GM21526 (cell line): ENCODE measurements around the gene MAGI1.

ENCODE experiments used
- ATAC-seq: cut with Tn5 transposase; IDR thresholded peaks from one replicate; pipeline ENCODE4 v1.9.1; 2021; ENCODE audit warnings: moderate library complexity; ENCODE audit not compliant: unreplicated experiment, low FRiP score

The MAGI1 gene

GRCh38 chr3:65481085-65481484, 557.6 kb downstream of the MAGI1 start:
- no peak for ATAC-seq

GRCh38 chr3:65479990-65480389, 558.7 kb downstream of the MAGI1 start:
- no peak for ATAC-seq

GRCh38 chr3:65478551-65479500, 559.9 kb downstream of the MAGI1 start:
- ATAC-seq: no peak

- ATAC-seq: no peak
Observed at GRCh38 chr3:65473736-65474135, 565.0 kb downstream of the MAGI1 start.

GRCh38 chr3:65472501-65472900, 566.2 kb downstream of the MAGI1 start:
- no peak for ATAC-seq

- no peak for ATAC-seq
Observed at GRCh38 chr3:65466300-65466988, 572.3 kb downstream of the MAGI1 start.

- ATAC-seq: no peak
Observed at GRCh38 chr3:65449841-65450428, 588.8 kb downstream of the MAGI1 start.

- ATAC-seq: no peak
Observed at GRCh38 chr3:65448120-65448519, 590.6 kb downstream of the MAGI1 start.

GRCh38 chr3:65445573-65446169, 593.0 kb downstream of the MAGI1 start:
- ATAC-seq: no peak

GRCh38 chr3:65444447-65444815, 594.3 kb downstream of the MAGI1 start:
- no peak for ATAC-seq

- ATAC-seq: no peak
Observed at GRCh38 chr3:65443739-65444446, 594.8 kb downstream of the MAGI1 start.

- no peak for ATAC-seq
Observed at GRCh38 chr3:65439641-65440284, 599.0 kb downstream of the MAGI1 start.

- ATAC-seq: no peak
Observed at GRCh38 chr3:65438612-65439011, 600.1 kb downstream of the MAGI1 start.

- ATAC-seq: no peak
Observed at GRCh38 chr3:65438096-65438495, 600.6 kb downstream of the MAGI1 start.

GRCh38 chr3:65436580-65436979, 602.1 kb downstream of the MAGI1 start:
- no peak for ATAC-seq

- no peak for ATAC-seq
Observed at GRCh38 chr3:65433480-65433879, 605.2 kb downstream of the MAGI1 start.

- ATAC-seq: no peak
Observed at GRCh38 chr3:65432388-65433003, 606.2 kb downstream of the MAGI1 start.

- ATAC-seq: no peak
Observed at GRCh38 chr3:65425880-65426279, 612.8 kb downstream of the MAGI1 start.

- ATAC-seq: no peak
Observed at GRCh38 chr3:65422154-65422553, 616.6 kb downstream of the MAGI1 start.
